ENCODE measurements around the gene RAPGEF4.

GRCh38 chr2:172900871-172901270 lies 165.2 kb downstream of the RAPGEF4 start:
- TF ChIP-seq GATA2 (IDR thresholded peaks at IDR 0.05; ENCODE audit: low read depth, low read length) (no peak), GATA3 (IDR thresholded peaks at IDR 0.05; ENCODE audit: low read depth, low read length) (no peak)
